ENCODE results near the gene KRTAP29-1. TPM values are rescaled to one million over a fixed set of nuclear protein-coding genes. Genes with fewer than 3 reads are reported as not detected.

Gene KRTAP29-1
- total RNA-seq, 2 experiments from 2014 or later = not detected

- Histone ChIP-seq H3K9me3 (ENCODE audit: control insufficient read depth in 1 of 2, insufficient read depth in 1 of 2, low read length in 2 of 2) (peaks cover 0 to 13% of the 10 kb centered on the region in 2 experiments), H3K4me1 (ENCODE audit: insufficient read depth, low read length) (peaks cover 52% of the 10 kb centered on the region), H3K27me3 (ENCODE audit: control insufficient read depth in 1 of 2, insufficient read depth in 2 of 2, low read length in 2 of 2) (no peaks in the 10 kb centered on the region), H3K27ac (ENCODE audit: low read depth in 1 of 2, low read length in 2 of 2) (no peak overlapping the region), H3K4me3 (ENCODE audit: low read length) (no peak overlapping the region), H3K36me3 (ENCODE audit: insufficient read depth, low read length) (no peaks in the 10 kb centered on the region)
- no peak for TF ChIP-seq CTCF (IDR thresholded peaks at IDR 0.05)
- Mint-ChIP-seq H3K36me3 (ENCODE audit: low read depth) (peaks cover 26% of the 10 kb centered on the region), H3K9me3 (peaks cover 3% of the 10 kb centered on the region), H3K27ac (peak overlapping the region; percentile 94), H3K4me1 (ENCODE audit: low read depth) (peaks cover 66% of the 10 kb centered on the region), H3K27me3 (no peaks in the 10 kb centered on the region), H3K4me3 (peak overlapping the region; percentile 3)
- ATAC-seq (ENCODE audit: poor library complexity) (no peak), DNase-seq (no peak)
- intact Hi-C loops (cut with DNase I, micrococcal nuclease) = no loop called here
- ChIA-PET POLR2A (interaction anchor here (5.6 kb wide), 1 partner anchor 35 kb away, joined by 61 read pairs; the partner anchor contains the start of gene KRTAP16-1), CTCF (no interaction called here)
Measured at GRCh38 chr17:41343029-41343428, 40.4 kb upstream of the KRTAP29-1 start.

DNA sequence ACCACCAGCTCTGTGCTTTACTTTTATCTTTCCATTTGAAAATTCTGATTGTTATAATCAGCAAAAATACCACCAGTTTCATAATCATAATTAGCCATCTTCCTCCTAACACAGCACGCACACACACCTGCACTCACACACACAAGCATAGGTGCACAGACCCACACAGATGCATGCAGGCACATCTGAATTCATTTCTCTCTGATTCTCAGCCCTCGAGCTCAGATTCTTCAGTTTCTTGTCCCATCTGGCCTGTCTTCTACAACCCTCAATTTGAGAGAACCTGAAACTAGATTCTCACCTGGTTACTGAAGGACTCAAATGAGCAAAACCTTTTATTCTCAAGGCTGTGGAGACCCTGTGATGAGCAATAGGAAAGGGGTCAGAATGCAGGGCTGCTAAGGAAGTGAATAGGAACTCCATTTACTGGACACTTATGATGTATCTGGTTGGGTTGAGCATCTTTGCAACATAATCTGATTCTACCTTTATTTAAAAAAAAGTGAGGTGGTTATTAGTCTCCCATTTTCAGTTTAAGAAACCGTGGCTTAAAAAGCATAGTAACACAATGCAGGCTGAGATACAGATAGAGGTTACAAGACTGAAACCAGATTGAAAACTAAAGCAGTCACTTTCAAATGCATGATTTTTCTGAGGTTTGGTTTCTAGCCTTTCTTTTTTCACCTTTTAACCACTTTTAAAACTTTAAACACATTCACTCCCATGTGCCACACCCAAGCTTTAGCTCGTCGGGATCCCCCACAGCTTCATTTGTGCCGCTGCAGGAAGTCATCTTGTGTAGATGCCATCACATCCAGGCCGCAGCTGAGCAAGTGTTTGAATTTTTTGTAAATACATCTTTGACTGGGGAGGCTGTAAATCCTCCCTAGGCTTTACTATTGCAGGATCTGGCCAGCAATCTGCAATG is 38.5 kb upstream of the KRTAP29-1 start:
- Histone ChIP-seq H3K9me3 (ENCODE audit: control insufficient read depth in 1 of 2, insufficient read depth in 1 of 2, low read length in 2 of 2) (peaks cover 0 to 13% of the 10 kb centered on the region in 2 experiments), H3K27ac (ENCODE audit: low read depth in 1 of 2, low read length in 2 of 2) (peak overlapping the region; percentile 87 to 88), H3K36me3 (ENCODE audit: insufficient read depth, low read length) (no peaks in the 10 kb centered on the region), H3K4me3 (ENCODE audit: low read length) (no peak overlapping the region), H3K4me1 (ENCODE audit: insufficient read depth, low read length) (peaks cover 66% of the 10 kb centered on the region), H3K27me3 (ENCODE audit: control insufficient read depth in 1 of 2, insufficient read depth in 2 of 2, low read length in 2 of 2) (no peaks in the 10 kb centered on the region)
- H3K27ac Mint-ChIP-seq = peak overlapping the region; percentile 94
- TF ChIP-seq CTCF (IDR thresholded peaks at IDR 0.05) = no peak
- H3K27me3 Mint-ChIP-seq = no peaks in the 10 kb centered on the region
- intact Hi-C loops (cut with DNase I, micrococcal nuclease) = no loop called here
- H3K36me3 Mint-ChIP-seq (ENCODE audit: low read depth) = peaks cover 26% of the 10 kb centered on the region
- POLR2A ChIA-PET = interaction anchor here (0.5 to 5.6 kb wide), 10 partner anchors 8 to 409 kb away, joined by 3 to 61 read pairs (median 4); partner anchors contain the start of genes EIF1, KRT33A and KRTAP16-1
- H3K9me3 Mint-ChIP-seq = peaks cover 3% of the 10 kb centered on the region
- DNase-seq = peak in 13 of 14 experiments; percentile 39 to 87 (median 55)
- CTCF ChIA-PET = no interaction called here
- H3K4me3 Mint-ChIP-seq = peak overlapping the region; percentile 64
- peak; percentile 46 for ATAC-seq (ENCODE audit: poor library complexity)
- H3K4me1 Mint-ChIP-seq (ENCODE audit: low read depth) = peaks cover 71% of the 10 kb centered on the region

GRCh38 chr17:41340494-41340893 is 37.8 kb upstream of the KRTAP29-1 start:
- Histone ChIP-seq H3K4me1 (ENCODE audit: insufficient read depth, low read length) (peaks cover 73% of the 10 kb centered on the region), H3K36me3 (ENCODE audit: insufficient read depth, low read length) (no peaks in the 10 kb centered on the region), H3K27me3 (ENCODE audit: control insufficient read depth in 1 of 2, insufficient read depth in 2 of 2, low read length in 2 of 2) (no peaks in the 10 kb centered on the region), H3K4me3 (ENCODE audit: low read length) (no peak overlapping the region), H3K9me3 (ENCODE audit: control insufficient read depth in 1 of 2, insufficient read depth in 1 of 2, low read length in 2 of 2) (peaks cover 0 to 13% of the 10 kb centered on the region in 2 experiments), H3K27ac (ENCODE audit: low read depth in 1 of 2, low read length in 2 of 2) (peak overlapping the region; percentile 87 to 88)
- Mint-ChIP-seq H3K4me3 (peak overlapping the region; percentile 64), H3K27ac (peak overlapping the region; percentile 94), H3K36me3 (ENCODE audit: low read depth) (peaks cover 26% of the 10 kb centered on the region), H3K9me3 (peaks cover 3% of the 10 kb centered on the region), H3K4me1 (ENCODE audit: low read depth) (peaks cover 78% of the 10 kb centered on the region), H3K27me3 (no peaks in the 10 kb centered on the region)
- intact Hi-C loops (cut with DNase I, micrococcal nuclease) = no loop called here
- ATAC-seq (ENCODE audit: poor library complexity) (no peak), DNase-seq (peak in 1 of 14 experiments; percentile 23)
- CTCF ChIA-PET = interaction anchor here (1.5 kb wide), 1 partner anchor 208 kb away, joined by 4 read pairs; no protein-coding TSS in a partner anchor
- no peak for TF ChIP-seq CTCF (IDR thresholded peaks at IDR 0.05)
- POLR2A ChIA-PET = interaction anchor here (1.1 to 5.6 kb wide), 5 partner anchors 8 to 208 kb away, joined by 3 to 61 read pairs (median 5); partner anchors contain the start of gene KRTAP16-1
